Hepatocyte (in vitro differentiated cells): Measurements from ENCODE around the gene PIP4K2C. TPM values are rescaled to one million over a fixed set of nuclear protein-coding genes. Genes with fewer than 3 reads are reported as not detected.

Experiments
- DNase-seq: peaks from one replicate; pipeline ENCODE4 v3.0.0-alpha.2; 2016; ENCODE audit warnings: low spot score
- H2AFZ ChIP-seq: fragments of 200-600 bp; sonication (generic); 2 replicates; pipeline ENCODE4 v1.6.0; 2016; ENCODE audit warnings: antibody characterized with exemption, mild to moderate bottlenecking
- H3K27ac ChIP-seq: fragments of 200-600 bp; sonication (generic); 2 replicates; pipeline ENCODE4 v1.5.1; 2016; ENCODE audit warnings: mild to moderate bottlenecking
- H3K27me3 ChIP-seq: fragments of 200-600 bp; sonication (generic); 2 replicates; pipeline ENCODE4 v1.6.1; 2016
- H3K36me3 ChIP-seq: fragments of 200-600 bp; sonication (generic); replicated peaks from 2 replicates; pipeline ENCODE4 v1.5.1; 2016; ENCODE audit warnings: low read depth; ENCODE audit not compliant: insufficient read depth
- H3K4me1 ChIP-seq: fragments of 200-600 bp; sonication (generic); 2 replicates; pipeline ENCODE4 v1.5.1; 2016; ENCODE audit warnings: mild to moderate bottlenecking, moderate library complexity; ENCODE audit not compliant: insufficient read depth
- H3K4me2 ChIP-seq: fragments of 200-600 bp; sonication (generic); 2 replicates; pipeline ENCODE4 v1.6.0; 2016
- H3K4me3 ChIP-seq: fragments of 200-600 bp; sonication (generic); 2 replicates; pipeline ENCODE4 v1.5.1; 2016; ENCODE audit warnings: mild to moderate bottlenecking
- H3K79me2 ChIP-seq: fragments of 200-600 bp; sonication (generic); 2 replicates; pipeline ENCODE4 v1.6.0; 2017; ENCODE audit warnings: mild to moderate bottlenecking
- H3K9me2 ChIP-seq: fragments of 200-600 bp; sonication (generic); replicated peaks from 2 replicates; pipeline ENCODE4 v1.6.0; 2017; ENCODE audit warnings: mild to moderate bottlenecking; ENCODE audit not compliant: insufficient read depth
- H3K9me3 ChIP-seq: fragments of 200-600 bp; sonication (generic); 2 replicates; pipeline ENCODE4 v1.5.1; 2016; ENCODE audit warnings: low read depth, mild to moderate bottlenecking
- H4K20me1 ChIP-seq: fragments of 200-600 bp; sonication (generic); 2 replicates; pipeline ENCODE4 v1.6.0; 2016; ENCODE audit warnings: mild to moderate bottlenecking; ENCODE audit not compliant: insufficient read depth, poor library complexity, severe bottlenecking
- EZH2 ChIP-seq: fragments of 200-600 bp; sonication (generic); IDR thresholded peaks from 2 replicates; pipeline ENCODE4 v1.6.1; 2016; ENCODE audit warnings: antibody characterized with exemption, mild to moderate bottlenecking, borderline replicate concordance
- EZH2phosphoT487 ChIP-seq: fragments of 200-600 bp; sonication (generic); IDR thresholded peaks from one replicate; pipeline ENCODE4 v1.6.1; 2018; ENCODE audit warnings: antibody characterized with exemption, mild to moderate bottlenecking, low read depth, moderate library complexity; ENCODE audit not compliant: unreplicated experiment, severe bottlenecking
- WGBS: methylation state at CpG from one replicate; pipeline ENCODE4 v1.1.6; 2016; ENCODE audit warnings: low lambda C conversion rate; ENCODE audit errors: missing lambda C conversion rate; 5-methylcytosine and 5-hydroxymethylcytosine counted together
- polyA plus RNA-seq: library from polyadenylated mRNA; unstranded; fragments of >200 nt; fragmentation: Nextera tagmentation; extraction: Ambion mirVana; gene quantifications from 2 replicates; pipeline ENCODE4 v1.2.1, GENCODE V29; 2016
- total RNA-seq: library from RNA; depleted of rRNA; stranded (reverse); fragments of >200 nt; gene quantifications from 2 replicates; pipeline ENCODE4 v1.2.3, GENCODE V29; 2014
- TF ChIP-seq, protein P1 (sequence below): fragments of 200-600 bp; sonication (generic); IDR thresholded peaks from 2 replicates; pipeline ENCODE4 v1.5.1; 2016; ENCODE audit warnings: antibody characterized with exemption, mild to moderate bottlenecking; ENCODE audit not compliant: poor library complexity

PIP4K2C gene
- total and polyA plus RNA-seq, 2 experiments from 2014 or later, result 32.3 to 41.6 TPM

DNA sequence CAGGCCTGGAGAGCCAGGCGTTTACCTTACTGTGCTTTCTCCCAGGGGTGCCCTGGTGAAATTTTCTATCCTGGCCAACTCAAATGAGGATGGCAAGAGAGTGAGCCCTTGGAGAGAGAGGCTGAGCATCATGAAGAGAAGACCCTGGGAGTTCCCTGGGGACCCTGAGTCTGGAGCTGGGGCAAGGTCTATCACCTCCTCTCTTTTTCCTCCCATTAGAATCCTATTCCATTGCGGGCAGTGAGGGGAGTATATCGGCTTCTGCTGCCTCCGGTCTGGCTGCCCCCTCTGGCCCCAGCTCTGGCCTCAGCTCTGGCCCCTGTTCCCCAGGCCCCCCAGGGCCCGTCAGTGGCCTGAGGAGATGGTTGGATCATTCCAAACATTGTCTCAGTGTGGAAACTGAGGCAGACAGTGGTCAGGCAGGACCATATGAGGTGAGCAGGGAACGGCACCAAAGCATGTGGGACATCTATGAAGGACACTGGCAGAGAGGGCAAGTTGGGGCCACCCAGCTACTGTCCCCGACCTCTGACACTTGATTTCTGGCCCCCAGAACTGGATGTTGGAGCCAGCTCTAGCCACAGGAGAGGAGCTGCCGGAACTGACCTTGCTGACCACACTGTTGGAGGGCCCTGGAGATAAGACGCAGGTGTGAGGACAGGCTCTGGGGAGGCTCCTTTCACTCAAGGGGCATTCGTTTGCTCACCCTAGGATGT lies 21.9 kb downstream of the PIP4K2C start:
- TF ChIP-seq EZH2 (no peak), EZH2phosphoT487 (no peak)
- TF ChIP-seq, protein P1, sequence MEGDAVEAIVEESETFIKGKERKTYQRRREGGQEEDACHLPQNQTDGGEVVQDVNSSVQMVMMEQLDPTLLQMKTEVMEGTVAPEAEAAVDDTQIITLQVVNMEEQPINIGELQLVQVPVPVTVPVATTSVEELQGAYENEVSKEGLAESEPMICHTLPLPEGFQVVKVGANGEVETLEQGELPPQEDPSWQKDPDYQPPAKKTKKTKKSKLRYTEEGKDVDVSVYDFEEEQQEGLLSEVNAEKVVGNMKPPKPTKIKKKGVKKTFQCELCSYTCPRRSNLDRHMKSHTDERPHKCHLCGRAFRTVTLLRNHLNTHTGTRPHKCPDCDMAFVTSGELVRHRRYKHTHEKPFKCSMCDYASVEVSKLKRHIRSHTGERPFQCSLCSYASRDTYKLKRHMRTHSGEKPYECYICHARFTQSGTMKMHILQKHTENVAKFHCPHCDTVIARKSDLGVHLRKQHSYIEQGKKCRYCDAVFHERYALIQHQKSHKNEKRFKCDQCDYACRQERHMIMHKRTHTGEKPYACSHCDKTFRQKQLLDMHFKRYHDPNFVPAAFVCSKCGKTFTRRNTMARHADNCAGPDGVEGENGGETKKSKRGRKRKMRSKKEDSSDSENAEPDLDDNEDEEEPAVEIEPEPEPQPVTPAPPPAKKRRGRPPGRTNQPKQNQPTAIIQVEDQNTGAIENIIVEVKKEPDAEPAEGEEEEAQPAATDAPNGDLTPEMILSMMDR, result no peak
- Histone ChIP-seq H3K9me2 (no peaks in the 10 kb centered on the region), H3K4me2 (no peak overlapping the region), H3K4me1 (peaks cover 13% of the 10 kb centered on the region), H3K4me3 (no peak overlapping the region), H3K36me3 (no peaks in the 10 kb centered on the region), H3K9me3 (no peaks in the 10 kb centered on the region), H3K27ac (no peak overlapping the region), H2AFZ (no peak overlapping the region), H4K20me1 (no peaks in the 10 kb centered on the region), H3K79me2 (no peaks in the 10 kb centered on the region), H3K27me3 (peaks cover 66% of the 10 kb centered on the region)
- WGBS, result 87% methylated on average over 10 of the region's 10 CpGs
- no peak for DNase-seq

DNA sequence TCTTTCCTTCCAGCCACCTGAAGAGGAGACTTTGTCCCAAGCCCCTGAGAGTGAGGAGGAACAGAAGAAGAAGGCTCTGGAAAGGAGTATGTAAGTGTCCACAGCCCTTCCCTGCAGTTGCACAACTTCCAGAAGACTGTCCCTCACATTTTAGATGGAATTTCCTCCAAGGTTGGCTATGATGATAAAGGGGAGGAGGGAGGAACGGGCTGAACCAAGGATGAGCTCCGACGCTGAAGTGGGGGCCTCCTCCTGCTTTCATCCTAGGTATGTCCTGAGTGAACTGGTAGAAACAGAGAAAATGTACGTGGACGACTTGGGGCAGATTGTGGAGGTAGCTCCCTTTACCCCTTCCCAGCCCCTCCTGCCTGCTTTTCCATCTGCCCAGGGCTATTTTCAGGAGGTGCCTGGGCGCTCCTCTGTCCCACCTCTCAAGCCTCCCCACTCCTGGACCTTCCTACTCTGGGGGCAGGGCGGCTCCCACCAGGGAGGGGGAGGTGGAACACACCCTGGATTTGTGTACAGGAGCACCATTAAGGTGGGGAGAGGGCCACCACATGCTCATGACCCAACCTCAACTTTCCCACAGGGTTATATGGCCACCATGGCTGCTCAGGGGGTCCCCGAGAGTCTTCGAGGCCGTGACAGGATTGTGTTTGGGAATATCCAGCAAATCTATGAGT lies 22.6 kb downstream of the PIP4K2C start:
- Histone ChIP-seq H2AFZ (no peak overlapping the region), H3K36me3 (no peaks in the 10 kb centered on the region), H3K4me3 (no peak overlapping the region), H3K79me2 (no peaks in the 10 kb centered on the region), H3K9me2 (no peaks in the 10 kb centered on the region), H3K27me3 (peaks cover 73% of the 10 kb centered on the region), H3K27ac (no peak overlapping the region), H3K9me3 (no peaks in the 10 kb centered on the region), H4K20me1 (no peaks in the 10 kb centered on the region), H3K4me1 (peaks cover 13% of the 10 kb centered on the region), H3K4me2 (no peak overlapping the region)
- DNase-seq, result no peak
- 86% methylated on average over 10 of the region's 10 CpGs for WGBS
- TF ChIP-seq EZH2 (no peak), EZH2phosphoT487 (no peak)
- TF ChIP-seq, protein P1, result no peak

- Histone ChIP-seq H3K36me3 (no peaks in the 10 kb centered on the region), H3K4me1 (peaks cover 16% of the 10 kb centered on the region), H3K4me3 (no peak overlapping the region), H3K9me2 (no peaks in the 10 kb centered on the region), H4K20me1 (no peaks in the 10 kb centered on the region), H3K4me2 (no peak overlapping the region), H3K27ac (no peak overlapping the region), H3K27me3 (peaks cover 81% of the 10 kb centered on the region), H2AFZ (no peak overlapping the region), H3K9me3 (no peaks in the 10 kb centered on the region), H3K79me2 (no peaks in the 10 kb centered on the region)
- no peak for TF ChIP-seq EZH2phosphoT487
- no peak for DNase-seq
- 64% methylated on average over 14 of the region's 14 CpGs for WGBS
Measured at GRCh38 chr12:57614178-57614947, 23.4 kb downstream of the PIP4K2C start.
